ENCODE measurements around the gene PLAU.
"Not testable (repeated sequence)": the region's sequence is repeated elsewhere in the genome, so short reads cannot be mapped to it uniquely, and the experiment has no call there.

PLAU gene

DNA sequence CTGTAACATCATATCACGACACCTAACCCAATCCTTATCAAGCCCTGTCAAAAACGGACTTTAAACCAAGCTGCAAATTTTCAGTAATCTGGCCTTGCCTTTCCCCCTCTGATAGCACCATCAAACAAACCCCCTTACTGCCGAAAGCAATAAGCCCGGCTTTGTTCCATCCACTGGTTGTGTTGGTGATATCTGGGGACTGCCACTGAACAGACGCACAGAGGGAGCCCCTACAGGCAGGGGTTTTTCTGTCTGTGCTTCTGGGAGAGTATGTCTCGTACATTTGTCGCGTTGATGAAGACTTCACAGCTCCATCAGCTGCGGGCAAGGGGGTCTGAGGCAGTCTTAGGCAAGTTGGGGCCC, 550 bp upstream of the PLAU start:
- H3K27ac ChIP-seq: no peak overlapping the region
- TF ChIP-seq, protein P1, sequence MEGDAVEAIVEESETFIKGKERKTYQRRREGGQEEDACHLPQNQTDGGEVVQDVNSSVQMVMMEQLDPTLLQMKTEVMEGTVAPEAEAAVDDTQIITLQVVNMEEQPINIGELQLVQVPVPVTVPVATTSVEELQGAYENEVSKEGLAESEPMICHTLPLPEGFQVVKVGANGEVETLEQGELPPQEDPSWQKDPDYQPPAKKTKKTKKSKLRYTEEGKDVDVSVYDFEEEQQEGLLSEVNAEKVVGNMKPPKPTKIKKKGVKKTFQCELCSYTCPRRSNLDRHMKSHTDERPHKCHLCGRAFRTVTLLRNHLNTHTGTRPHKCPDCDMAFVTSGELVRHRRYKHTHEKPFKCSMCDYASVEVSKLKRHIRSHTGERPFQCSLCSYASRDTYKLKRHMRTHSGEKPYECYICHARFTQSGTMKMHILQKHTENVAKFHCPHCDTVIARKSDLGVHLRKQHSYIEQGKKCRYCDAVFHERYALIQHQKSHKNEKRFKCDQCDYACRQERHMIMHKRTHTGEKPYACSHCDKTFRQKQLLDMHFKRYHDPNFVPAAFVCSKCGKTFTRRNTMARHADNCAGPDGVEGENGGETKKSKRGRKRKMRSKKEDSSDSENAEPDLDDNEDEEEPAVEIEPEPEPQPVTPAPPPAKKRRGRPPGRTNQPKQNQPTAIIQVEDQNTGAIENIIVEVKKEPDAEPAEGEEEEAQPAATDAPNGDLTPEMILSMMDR (conservative IDR thresholded peaks at IDR 0.05): no peak

DNA sequence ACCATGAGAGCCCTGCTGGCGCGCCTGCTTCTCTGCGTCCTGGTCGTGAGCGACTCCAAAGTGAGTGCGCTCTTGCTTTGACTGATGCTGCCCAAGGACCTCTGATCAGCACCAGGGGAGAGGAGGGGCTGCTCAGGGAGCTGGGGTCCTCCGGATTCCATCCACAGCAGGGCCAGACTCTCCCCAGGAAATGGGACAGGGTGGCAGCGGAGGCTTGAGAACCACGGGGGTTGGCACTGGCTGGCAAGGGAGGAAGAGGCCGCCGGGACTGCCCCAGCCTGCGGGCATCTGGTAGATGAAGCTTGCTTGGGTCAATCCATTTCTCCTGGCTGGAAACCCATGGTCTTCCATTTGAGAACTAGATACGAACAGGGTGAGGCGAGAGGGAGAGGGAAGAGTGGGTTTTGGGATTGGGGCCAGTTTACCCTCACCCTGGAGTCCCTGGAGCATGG, 647 bp downstream of the PLAU start:
- H3K27ac ChIP-seq: no peak overlapping the region; the same call in 1 of the 2 replicates
- TF ChIP-seq, protein P1 (conservative IDR thresholded peaks at IDR 0.05): no peak

DNA sequence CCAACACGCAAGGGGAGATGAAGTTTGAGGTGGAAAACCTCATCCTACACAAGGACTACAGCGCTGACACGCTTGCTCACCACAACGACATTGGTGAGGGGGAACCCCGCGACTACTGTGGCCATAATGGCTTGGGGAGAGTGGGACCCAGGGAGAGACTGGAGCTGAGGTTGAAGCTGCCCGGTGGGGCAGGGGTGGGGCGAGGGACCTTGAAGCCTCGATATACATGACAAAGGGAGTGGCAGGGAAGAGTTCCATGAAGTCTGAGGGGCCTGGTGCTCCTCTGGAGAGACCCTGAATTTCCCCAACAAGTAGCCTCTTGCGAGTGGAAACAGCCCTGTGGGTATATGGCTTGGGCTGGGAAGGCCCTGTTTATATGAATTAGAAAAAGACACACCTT, 3.1 kb downstream of the PLAU start:
- TF ChIP-seq, protein P1 (conservative IDR thresholded peaks at IDR 0.05): no peak
- H3K27ac ChIP-seq: no peak overlapping the region

DNA sequence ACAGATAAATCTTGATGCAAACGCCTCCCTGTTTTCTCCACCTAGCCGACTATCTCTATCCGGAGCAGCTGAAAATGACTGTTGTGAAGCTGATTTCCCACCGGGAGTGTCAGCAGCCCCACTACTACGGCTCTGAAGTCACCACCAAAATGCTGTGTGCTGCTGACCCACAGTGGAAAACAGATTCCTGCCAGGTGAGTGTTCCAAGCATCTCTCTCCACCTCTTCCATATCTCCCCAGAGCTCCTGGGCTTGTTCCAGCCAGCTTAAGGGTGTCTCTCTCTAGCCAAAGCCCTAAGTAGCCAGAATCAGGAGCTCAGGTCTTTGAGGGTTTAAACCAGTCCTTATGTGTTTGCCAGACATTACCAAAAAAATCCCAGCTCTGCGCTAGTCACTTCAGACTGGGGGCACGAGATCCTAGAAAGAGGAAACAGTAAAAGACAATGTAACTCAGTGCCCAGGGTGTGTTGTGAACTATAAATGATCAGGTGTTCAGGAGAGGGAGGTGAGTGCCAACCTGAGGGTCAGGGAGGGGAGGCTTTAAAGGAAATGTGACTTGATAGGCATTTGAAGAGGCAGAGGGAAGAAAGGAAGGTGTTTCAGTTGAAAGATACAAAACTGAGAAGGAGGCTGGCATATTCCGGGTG, 4.4 kb downstream of the PLAU start:
- no peak overlapping the region for H3K27ac ChIP-seq
- TF ChIP-seq, protein P1 (conservative IDR thresholded peaks at IDR 0.05): no peak

DNA sequence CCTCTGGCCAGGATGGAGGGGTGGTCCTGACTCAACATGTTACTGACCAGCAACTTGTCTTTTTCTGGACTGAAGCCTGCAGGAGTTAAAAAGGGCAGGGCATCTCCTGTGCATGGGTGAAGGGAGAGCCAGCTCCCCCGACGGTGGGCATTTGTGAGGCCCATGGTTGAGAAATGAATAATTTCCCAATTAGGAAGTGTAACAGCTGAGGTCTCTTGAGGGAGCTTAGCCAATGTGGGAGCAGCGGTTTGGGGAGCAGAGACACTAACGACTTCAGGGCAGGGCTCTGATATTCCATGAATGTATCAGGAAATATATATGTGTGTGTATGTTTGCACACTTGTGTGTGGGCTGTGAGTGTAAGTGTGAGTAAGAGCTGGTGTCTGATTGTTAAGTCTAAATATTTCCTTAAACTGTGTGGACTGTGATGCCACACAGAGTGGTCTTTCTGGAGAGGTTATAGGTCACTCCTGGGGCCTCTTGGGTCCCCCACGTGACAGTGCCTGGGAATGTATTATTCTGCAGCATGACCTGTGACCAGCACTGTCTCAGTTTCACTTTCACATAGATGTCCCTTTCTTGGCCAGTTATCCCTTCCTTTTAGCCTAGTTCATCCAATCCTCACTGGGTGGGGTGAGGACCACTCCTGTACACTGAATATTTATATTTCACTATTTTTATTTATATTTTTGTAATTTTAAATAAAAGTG, 6.0 kb downstream of the PLAU start:
- TF ChIP-seq, protein P1 (conservative IDR thresholded peaks at IDR 0.05): no peak
- no peak overlapping the region for H3K27ac ChIP-seq

DNA sequence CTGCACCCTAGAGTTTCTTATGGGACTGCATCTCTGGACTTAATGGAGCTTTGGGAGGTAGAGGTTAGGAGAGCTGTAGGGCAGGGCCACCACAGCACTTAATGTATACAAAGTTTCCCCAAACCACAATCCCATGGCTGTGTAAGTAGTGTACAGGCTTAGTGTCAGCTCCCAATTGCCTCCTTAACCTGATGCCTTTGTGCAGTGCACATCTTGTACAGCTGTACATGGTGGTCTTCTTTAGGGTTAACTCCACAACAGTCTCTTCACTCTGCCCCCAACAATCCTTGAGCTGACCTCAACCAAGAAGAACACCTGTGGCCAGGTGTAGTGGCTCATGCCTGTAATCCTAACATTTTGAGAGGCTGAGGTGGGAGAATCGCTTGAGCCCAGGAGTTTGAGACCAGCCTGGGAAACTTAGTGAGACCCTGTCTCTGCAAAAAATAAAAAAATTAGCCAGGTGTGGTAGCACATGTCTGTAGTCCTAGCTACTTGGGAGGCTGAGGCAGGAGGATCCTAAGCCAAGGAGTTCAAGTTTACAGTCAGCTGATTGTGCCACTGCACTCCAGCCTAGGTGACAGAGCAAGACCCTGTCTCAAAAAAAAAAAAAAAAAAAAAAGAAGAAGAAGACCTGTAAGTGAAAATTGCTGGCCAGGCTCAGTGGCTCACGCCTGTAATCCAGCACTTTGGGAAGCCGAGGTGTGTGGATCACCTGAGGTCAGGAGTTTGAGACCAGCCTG, 6.8 kb downstream of the PLAU start:
- TF ChIP-seq, protein P1 (conservative IDR thresholded peaks at IDR 0.05): no peak

DNA sequence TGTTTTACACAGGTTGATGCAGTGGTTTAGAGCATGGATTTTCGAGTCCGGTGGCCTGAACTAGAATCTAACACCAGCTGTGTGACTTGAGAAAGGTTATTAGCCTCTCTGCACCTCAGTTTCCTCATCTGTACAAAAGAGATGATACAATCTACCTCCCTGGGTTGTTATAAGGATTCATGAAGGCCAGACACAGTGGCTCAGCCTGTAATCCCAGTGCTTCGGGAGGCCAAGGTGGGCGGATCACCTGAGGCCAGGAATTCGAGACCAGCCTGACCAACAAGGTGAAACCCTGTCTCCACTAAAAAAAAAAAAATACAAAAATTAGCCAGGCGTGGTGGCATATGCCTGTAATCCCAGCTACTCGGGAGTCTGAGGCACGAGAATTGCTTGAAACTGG, 8.5 kb downstream of the PLAU start:
- H3K27ac ChIP-seq: not testable (repeated sequence)

More for the DNA sequence above, 6.8 kb downstream of the PLAU start:
- H3K27ac ChIP-seq: no peak overlapping the region
